K562 (cell line): Measurements from ENCODE around the gene APBB2.

ENCODE experiments used
- EGR1 ChIP-seq: fragments of 450-650 bp; conservative IDR thresholded peaks from 2 replicates; pipeline ENCODE4 v1.6.1; 2017; ENCODE audit warnings: mild to moderate bottlenecking
- EP300 ChIP-seq: IDR thresholded peaks from 2 replicates; pipeline ENCODE4 v1.6.1; 2012; ENCODE audit warnings: low read length, improper control_type of control experiment
- HDAC6 ChIP-seq: IDR thresholded peaks from 2 replicates; pipeline ENCODE4 v1.6.1; 2012; ENCODE audit warnings: low read depth, mild to moderate bottlenecking, control low read depth, inconsistent platforms, low read length, moderate library complexity
- RCOR1 ChIP-seq, 2 experiments: IDR thresholded peaks; 2 replicates each; pipeline ENCODE4 v1.6.1; 2012; ENCODE audit warnings: low read depth in 2 of 2, low read length in 2 of 2, borderline replicate concordance in 1 of 2, improper control_type of control experiment in 1 of 2
- ZFP36 ChIP-seq: fragments of 150-350 bp; IDR thresholded peaks from 2 replicates; pipeline ENCODE4 v1.6.1; 2018; ENCODE audit warnings: low read length, low read depth; ENCODE audit not compliant: partially characterized antibody
- ZNF23 ChIP-seq: fragments of 250-450 bp; sonication (Bioruptor Pico); IDR thresholded peaks from 2 replicates; pipeline ENCODE4 v1.4.0; 2020; ENCODE audit warnings: mild to moderate bottlenecking

DNA sequence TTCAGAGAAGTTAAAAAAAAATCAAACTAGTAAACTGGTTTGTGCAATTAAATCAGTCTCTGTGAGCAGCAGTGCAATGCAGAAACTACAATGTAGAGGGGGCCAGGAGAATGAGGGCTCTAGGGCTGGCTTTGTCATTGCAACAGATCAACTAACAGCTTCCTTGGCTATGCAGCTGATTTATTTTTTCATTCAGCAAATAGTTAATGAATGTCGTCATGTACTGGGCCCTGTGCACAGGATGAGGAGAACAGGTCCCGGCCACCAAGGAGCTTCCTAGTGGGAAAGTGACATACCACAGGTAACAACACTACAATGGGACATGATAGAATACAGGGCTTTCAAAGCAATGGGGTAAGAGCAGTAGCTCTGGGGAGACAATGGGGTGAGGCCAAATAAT is 274.5 kb downstream of the APBB2 start:
- TF ChIP-seq EGR1 (no peak), ZNF23 (CRISPR knock-in tag) (no peak), EP300 (no peak), RCOR1 (IDR thresholded peaks at IDR 0.05; ENCODE audit: borderline replicate concordance in 1 of 2, low read depth in 2 of 2, low read length in 2 of 2) (no peak), HDAC6 (no peak), ZFP36 (no peak)
